Activated CD4-positive, alpha-beta T cell treated with anti-CD3 and anti-CD28 coated beads for 24 hours (primary cell): ENCODE measurements around the gene HCK.
"Not testable (repeated sequence)": the region's sequence is repeated elsewhere in the genome, so short reads cannot be mapped to it uniquely, and the experiment has no call there.

Source experiments
- DNase-seq, 2 donors: peaks; one replicate each; pipeline ENCODE4 v3.0.0-alpha.2; 2020; ENCODE audit warnings: low read depth in 2 of 2

The HCK gene

GRCh38 chr20:32108814-32109391, 56.9 kb downstream of the HCK start:
- DNase-seq, result no peak

GRCh38 chr20:32109392-32110172, 57.5 kb downstream of the HCK start, which contains the start of gene TM9SF4:
Gene TM9SF4, plus strand, starts transcription at chr20:32109714. Its CDS starts 27 bp downstream, at chr20:32109741.
- DNase-seq, result peak; percentile 83 to 85

- DNase-seq, result no peak
Observed at GRCh38 chr20:32110173-32110704, 58.2 kb downstream of the HCK start.

- no peak for DNase-seq
Observed at GRCh38 chr20:32110727-32111126, 58.7 kb downstream of the HCK start.

- DNase-seq, result no peak
Observed at GRCh38 chr20:32111156-32111686, 59.2 kb downstream of the HCK start.

GRCh38 chr20:32111753-32112152, 59.7 kb downstream of the HCK start:
- DNase-seq, result no peak

DNA sequence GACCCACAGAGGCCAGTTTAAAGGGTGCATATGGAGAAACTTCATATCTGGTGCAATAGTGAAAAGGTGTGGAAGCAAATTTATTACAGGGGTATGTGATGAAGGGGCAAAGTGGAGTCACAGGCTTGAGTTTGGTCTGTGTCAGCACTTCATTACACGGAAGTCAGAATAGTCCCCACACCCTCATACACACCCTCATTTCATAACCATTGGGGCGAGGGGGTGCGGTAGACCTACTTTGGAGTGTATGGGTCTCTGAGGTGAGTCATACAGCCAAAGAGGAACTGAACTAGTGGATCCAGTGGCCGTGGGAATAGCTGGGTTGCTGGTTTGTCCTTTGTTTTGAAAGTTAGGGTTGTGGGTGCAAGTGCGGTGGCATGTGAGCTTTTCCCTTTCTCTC, 60.8 kb downstream of the HCK start:
- no peak for DNase-seq

DNA sequence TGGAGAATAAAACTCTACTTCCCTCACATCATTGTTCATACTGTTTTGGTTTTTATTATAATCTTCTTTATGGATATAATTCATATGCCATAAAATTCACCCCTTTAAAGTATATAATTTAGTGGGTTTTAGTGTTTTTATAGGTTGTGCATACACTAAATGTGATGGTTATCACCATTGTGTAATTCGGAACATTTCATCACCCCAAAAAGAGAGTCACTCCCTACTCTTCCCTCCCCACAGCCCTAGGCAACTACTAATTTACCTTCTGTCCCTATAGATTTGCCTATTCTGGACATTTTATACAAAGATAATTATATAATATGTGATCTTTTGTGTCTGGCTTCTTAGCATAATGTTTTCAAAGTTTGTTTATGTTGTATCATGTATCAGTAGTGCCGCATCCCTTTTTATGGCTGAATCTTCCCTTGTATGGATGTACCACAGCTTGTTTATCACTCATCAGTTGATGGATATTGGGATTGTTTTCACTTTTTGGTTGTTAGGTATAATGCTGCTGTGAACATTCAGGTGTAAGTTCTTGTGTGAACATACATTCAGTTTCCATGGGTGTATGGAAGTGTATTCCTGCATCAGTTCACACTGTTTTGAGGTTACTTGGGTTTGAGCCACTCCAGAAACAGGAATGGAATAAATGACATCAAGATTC, 61.7 kb downstream of the HCK start:
- DNase-seq, result no peak

GRCh38 chr20:32114305-32114960, 62.4 kb downstream of the HCK start:
- DNase-seq, result no peak

GRCh38 chr20:32115211-32115767, 63.2 kb downstream of the HCK start:
- DNase-seq, result no peak

DNA sequence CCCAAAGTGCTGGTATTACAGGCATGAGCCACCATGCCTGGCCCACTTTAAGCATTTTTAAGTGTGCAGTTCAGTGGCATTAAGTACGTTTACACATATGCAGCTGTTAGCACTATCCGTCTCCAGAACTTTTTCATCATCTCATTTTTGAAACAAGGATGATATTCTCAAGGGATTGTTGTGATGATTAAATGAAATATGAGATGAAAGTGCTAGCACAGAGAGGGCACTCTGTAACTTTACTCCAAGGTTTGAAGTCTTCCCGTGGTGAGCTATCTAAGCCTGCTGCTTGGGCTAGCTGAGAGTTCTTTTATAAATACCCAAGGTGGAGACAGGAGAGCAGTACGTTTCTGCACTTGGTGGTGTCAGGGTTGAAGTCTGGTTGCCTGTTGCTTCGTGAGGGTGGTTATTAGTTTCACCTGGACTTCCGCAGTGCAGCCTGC, 64.1 kb downstream of the HCK start:
- no peak for DNase-seq

DNA sequence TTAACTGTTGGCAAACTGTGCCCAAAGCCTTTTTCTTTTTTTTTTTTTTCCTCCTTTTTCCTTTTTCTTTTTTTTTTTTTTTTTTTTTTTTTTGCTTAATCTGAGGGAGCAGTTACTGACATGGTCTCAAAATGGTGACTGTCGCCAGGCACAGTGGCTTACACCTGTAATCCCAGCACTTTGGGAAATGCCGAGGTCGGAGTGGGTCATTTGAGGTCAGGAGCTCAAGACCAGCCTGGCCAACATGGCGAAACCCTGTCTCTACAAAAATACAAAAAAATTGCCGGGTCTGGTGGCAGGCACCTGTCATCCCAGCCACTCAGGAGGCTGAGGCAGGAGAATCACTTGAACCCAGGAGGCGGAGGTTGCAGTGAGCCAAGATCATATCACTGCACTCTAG, 64.8 kb downstream of the HCK start:
- not testable (repeated sequence) for DNase-seq

DNA sequence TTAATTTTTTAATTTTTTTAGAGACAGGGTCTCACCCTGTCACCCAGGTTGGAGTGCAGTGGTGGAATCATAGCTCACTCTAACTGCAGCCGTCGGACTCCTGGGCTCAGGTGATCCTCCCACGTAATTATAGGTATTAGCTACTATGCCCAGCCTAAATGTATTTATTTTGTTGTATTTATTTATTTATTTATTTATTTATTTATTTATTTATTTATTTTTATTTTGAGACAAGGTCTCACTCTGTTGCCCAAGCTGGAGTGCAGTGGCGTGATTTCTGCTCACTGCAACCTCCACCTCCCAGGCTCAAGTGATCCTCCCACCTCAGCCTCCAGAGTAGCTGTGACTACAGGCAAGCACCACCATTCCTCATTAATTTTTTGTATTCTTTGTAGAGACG, 66.4 kb downstream of the HCK start:
- DNase-seq, result not testable (repeated sequence)

DNA sequence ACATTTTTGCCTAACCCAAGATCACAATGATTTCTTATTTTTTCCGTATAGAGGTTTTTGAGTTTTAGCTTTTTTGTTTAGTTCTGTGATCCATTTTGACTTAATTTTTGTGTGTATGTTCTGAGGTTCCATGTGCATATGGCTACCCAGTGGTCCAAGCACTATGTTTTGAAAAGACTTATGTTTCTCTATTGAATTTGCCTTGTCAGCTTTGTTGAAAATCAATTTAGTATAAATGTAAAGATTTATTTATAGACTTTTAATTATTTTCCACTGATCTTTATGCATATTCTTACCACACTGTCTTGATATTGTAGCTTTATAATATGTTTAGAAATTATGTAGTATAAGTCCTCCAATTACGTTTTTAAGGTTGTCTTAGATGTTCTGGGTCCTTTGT, 67.7 kb downstream of the HCK start:
- no peak for DNase-seq

DNA sequence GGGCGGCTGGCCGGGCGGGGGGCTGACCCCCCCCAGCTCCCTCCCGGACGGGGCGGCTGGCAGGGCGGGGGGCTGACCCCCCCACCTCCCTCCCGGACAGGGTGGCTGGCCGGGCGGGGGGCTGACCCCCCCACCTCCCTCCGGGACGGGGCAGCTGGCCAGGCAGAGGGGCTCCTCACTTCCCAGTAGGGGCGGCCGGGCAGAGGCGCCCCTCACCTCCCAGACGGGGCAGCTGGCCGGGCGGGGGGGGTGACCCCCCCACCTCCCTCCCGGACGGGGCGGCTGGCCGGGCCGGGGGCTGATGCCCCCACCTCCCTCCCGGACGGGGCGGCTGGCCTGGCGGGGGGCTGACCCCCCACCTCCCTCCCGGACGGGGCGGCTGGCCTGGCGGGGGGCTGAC, 69.9 kb downstream of the HCK start:
- DNase-seq, result not testable (repeated sequence)

DNA sequence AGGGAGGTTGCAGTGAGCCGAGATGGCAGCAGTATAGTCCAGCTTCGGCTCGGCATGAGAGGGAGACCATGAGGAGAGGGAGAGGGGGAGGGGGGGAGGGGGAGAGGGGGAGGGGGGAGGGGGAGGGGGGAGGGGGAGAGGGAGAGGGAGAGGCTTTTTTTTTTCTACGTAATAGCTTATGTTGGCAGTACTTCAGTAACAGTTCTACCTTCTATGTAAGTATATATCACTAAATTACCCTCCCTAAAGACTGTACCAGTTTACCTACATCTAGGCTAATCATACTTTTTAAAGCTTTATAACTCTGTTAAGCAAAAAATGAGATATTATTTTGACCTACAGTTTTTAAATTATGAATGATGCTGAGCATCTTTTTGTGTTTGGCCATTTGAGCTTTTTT, 71.0 kb downstream of the HCK start:
- DNase-seq, result no peak

GRCh38 chr20:32124916-32125454, 72.9 kb downstream of the HCK start:
- DNase-seq, result no peak

DNA sequence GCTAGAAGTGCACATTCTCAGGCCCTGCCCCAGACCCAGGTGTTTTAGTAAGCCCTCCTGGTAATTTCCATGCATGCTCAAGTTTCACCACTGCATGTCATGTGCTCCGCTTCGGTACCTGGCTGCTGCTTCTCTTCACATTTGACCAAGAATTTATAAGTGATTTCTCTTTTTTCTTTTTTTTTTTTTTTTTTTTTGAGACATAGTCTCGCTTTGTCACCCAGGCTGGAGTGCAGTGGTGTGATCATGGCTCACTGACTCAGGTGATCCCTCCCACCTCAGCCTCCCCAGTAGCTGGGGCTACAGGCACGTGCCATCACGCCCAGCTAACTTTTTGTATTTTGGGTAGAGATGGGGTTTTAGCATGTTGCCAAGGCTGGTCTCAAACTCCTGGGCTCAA, 73.5 kb downstream of the HCK start:
- no peak for DNase-seq

GRCh38 chr20:32126919-32127318, 74.9 kb downstream of the HCK start:
- no peak for DNase-seq

GRCh38 chr20:32127347-32127746, 75.3 kb downstream of the HCK start:
- DNase-seq, result no peak

- no peak for DNase-seq
Observed at GRCh38 chr20:32128167-32128566, 76.1 kb downstream of the HCK start.
